CD8-positive, alpha-beta memory T cell (primary cell): ENCODE measurements around the gene KLF8. TPM values are rescaled to one million over a fixed set of nuclear protein-coding genes. Genes with fewer than 3 reads are reported as not detected.

Source experiments
- CTCF ChIA-PET: fragments of 350-600 bp; sonication (Branson Sonifier 250); formaldehyde crosslinking; loops from one replicate; lab custom pipeline; 2021; ENCODE audit warnings: antibody characterized with exemption; lab: Charles Lee
- POLR2A ChIA-PET: fragments of 350-600 bp; sonication (Branson Sonifier 250); formaldehyde crosslinking; loops from one replicate; lab custom pipeline; 2021; ENCODE audit warnings: antibody characterized with exemption; lab: Charles Lee
- DNase-seq, 5 donors: peaks; one replicate each; pipeline versions ENCODE4 v3.0.0 to v3.0.0-alpha.2; 2020 to 2022; ENCODE audit warnings: mixed read lengths in 1 of 5
- H3K27ac ChIP-seq: one replicate; pipeline ENCODE4 v1.7.0; 2013; ENCODE audit warnings: low read depth, mild to moderate bottlenecking, low read length, moderate library complexity
- H3K27me3 ChIP-seq: 2 replicates; pipeline ENCODE4 v1.7.0; 2013; ENCODE audit warnings: low read length, mild to moderate bottlenecking; ENCODE audit not compliant: insufficient read depth, poor library complexity, severe bottlenecking
- H3K36me3 ChIP-seq: 2 replicates; pipeline ENCODE4 v1.7.0; 2013; ENCODE audit warnings: mild to moderate bottlenecking, low read length, moderate library complexity; ENCODE audit not compliant: insufficient read depth
- H3K4me1 ChIP-seq: 2 replicates; pipeline ENCODE4 v1.7.0; 2013; ENCODE audit warnings: mild to moderate bottlenecking, low read length, moderate library complexity; ENCODE audit not compliant: insufficient read depth
- H3K4me3 ChIP-seq: 2 replicates; pipeline ENCODE4 v1.7.0; 2013; ENCODE audit warnings: mild to moderate bottlenecking, low read length
- H3K9me3 ChIP-seq: 2 replicates; pipeline ENCODE4 v1.7.0; 2013; ENCODE audit warnings: mild to moderate bottlenecking, low read length
- H3K27ac Mint-ChIP-seq, 8 donors: one replicate each; pipeline ENCODE4 v1.8.0; 2020 to 2021; ENCODE audit warnings: mixed read lengths in 8 of 8, mild to moderate bottlenecking in 6 of 8, inconsistent platforms in 3 of 8, moderate library complexity in 3 of 8
- H3K27me3 Mint-ChIP-seq, 2 donors: one replicate each; pipeline ENCODE4 v1.8.0; 2020 to 2021; ENCODE audit warnings: mixed read lengths in 2 of 2, mild to moderate bottlenecking in 1 of 2, moderate library complexity in 1 of 2
- H3K36me3 Mint-ChIP-seq, 3 donors: one replicate each; pipeline ENCODE4 v1.8.0; 2020 to 2021; ENCODE audit warnings: mixed read lengths in 3 of 3, inconsistent platforms in 1 of 3, mild to moderate bottlenecking in 1 of 3
- H3K4me1 Mint-ChIP-seq, 3 donors: one replicate each; pipeline ENCODE4 v1.8.0; 2020 to 2021; ENCODE audit warnings: mixed read lengths in 3 of 3, inconsistent platforms in 1 of 3, mild to moderate bottlenecking in 1 of 3
- H3K4me3 Mint-ChIP-seq, 7 donors: one replicate each; pipeline ENCODE4 v1.8.0; 2020 to 2021; ENCODE audit warnings: mixed read lengths in 7 of 7, mild to moderate bottlenecking in 6 of 7, moderate library complexity in 4 of 7, inconsistent platforms in 2 of 7
- H3K9me3 Mint-ChIP-seq, 5 donors: one replicate each; pipeline ENCODE4 v1.8.0; 2020 to 2022; ENCODE audit warnings: mixed read lengths in 5 of 5, mild to moderate bottlenecking in 3 of 5, moderate library complexity in 2 of 5, inconsistent platforms in 1 of 5
- polyA plus RNA-seq: library from polyadenylated mRNA; unstranded; fragments of 300-500 nt; fragmentation: Illumina TruSeq; gene quantifications from one replicate; pipeline ENCODE4 v1.2.3, GENCODE V29; 2021
- total RNA-seq, 2 experiments: library from RNA; stranded (reverse); gene quantifications; one replicate each; pipeline ENCODE4 v1.2.3, GENCODE V29; 2021

Gene KLF8
- total and polyA plus RNA-seq, 3 experiments from 2014 or later: 0.64 to 1.5 (median 1.4) TPM

DNA sequence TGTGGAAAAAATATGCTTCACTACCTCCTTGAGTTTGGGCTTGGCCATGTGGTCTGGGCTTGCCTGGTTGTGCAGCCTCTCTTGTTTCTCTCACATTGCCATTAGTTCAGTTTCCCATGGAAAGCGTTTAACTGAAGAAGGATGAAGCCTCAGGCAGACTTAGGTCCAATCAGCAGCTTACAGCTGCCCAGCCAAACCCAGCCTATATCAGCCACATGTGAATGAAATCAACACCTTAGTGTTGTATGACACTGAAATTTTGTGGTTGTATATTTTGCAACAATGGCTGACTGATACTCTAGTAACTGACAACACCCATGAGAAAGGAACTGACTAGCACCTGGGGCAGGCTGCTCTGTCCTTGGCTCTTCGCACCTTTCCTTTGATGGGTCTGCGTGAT, 81.2 kb downstream of the KLF8 start:
- H3K4me3 ChIP-seq: no peak overlapping the region
- Mint-ChIP-seq H3K36me3 (peaks cover 0 to 4% (median 0%) of the 10 kb centered on the region in 3 donors), H3K4me3 (no peak overlapping the region), H3K27ac (peak overlapping the region in 1 of 8 donors; percentile 18), H3K27me3 (peaks cover 0 to 5% of the 10 kb centered on the region in 2 donors), H3K9me3 (peaks cover 0 to 2% (median 0%) of the 10 kb centered on the region in 5 donors), H3K4me1 (peaks cover 4 to 9% (median 5%) of the 10 kb centered on the region in 3 donors)
- no peaks in the 10 kb centered on the region for H3K27me3 ChIP-seq
- no peak overlapping the region for H3K27ac ChIP-seq
- no peak for DNase-seq
- no peaks in the 10 kb centered on the region for H3K36me3 ChIP-seq
- CTCF ChIA-PET: no interaction called here
- POLR2A ChIA-PET: no interaction called here
- no peaks in the 10 kb centered on the region for H3K4me1 ChIP-seq
- no peaks in the 10 kb centered on the region for H3K9me3 ChIP-seq

- Mint-ChIP-seq H3K27me3 (peaks cover 0 to 2% of the 10 kb centered on the region in 2 donors), H3K27ac (no peak overlapping the region), H3K4me3 (peak overlapping the region in 6 of 7 donors; percentile 5 to 39 (median 26)), H3K4me1 (peaks cover 4 to 9% (median 5%) of the 10 kb centered on the region in 3 donors), H3K36me3 (peaks cover 0 to 4% (median 0%) of the 10 kb centered on the region in 3 donors), H3K9me3 (no peaks in the 10 kb centered on the region)
- H3K4me3 ChIP-seq: no peak overlapping the region
- ChIA-PET POLR2A (no interaction called here), CTCF (no interaction called here)
- H3K9me3 ChIP-seq: no peaks in the 10 kb centered on the region
- no peak overlapping the region for H3K27ac ChIP-seq
- H3K36me3 ChIP-seq: no peaks in the 10 kb centered on the region
- no peaks in the 10 kb centered on the region for H3K27me3 ChIP-seq
- H3K4me1 ChIP-seq: no peaks in the 10 kb centered on the region
- peak in 1 of 5 donors; percentile 6 for DNase-seq
Measured at GRCh38 chrX:56314334-56314733, 82.2 kb downstream of the KLF8 start.

- Histone ChIP-seq H3K36me3 (no peaks in the 10 kb centered on the region), H3K4me3 (no peak overlapping the region), H3K4me1 (no peaks in the 10 kb centered on the region), H3K9me3 (no peaks in the 10 kb centered on the region), H3K27ac (no peak overlapping the region), H3K27me3 (no peaks in the 10 kb centered on the region)
- Mint-ChIP-seq H3K9me3 (peaks cover 0 to 6% (median 0%) of the 10 kb centered on the region in 5 donors), H3K27me3 (no peaks in the 10 kb centered on the region), H3K4me3 (no peak overlapping the region), H3K36me3 (peaks cover 0 to 1% (median 0%) of the 10 kb centered on the region in 3 donors), H3K4me1 (peaks cover 4 to 9% (median 5%) of the 10 kb centered on the region in 3 donors), H3K27ac (no peak overlapping the region)
- no peak for DNase-seq
- ChIA-PET POLR2A (no interaction called here), CTCF (no interaction called here)
Measured at GRCh38 chrX:56318076-56318475, 85.9 kb downstream of the KLF8 start.

- no peak for DNase-seq
- CTCF ChIA-PET: no interaction called here
- no peaks in the 10 kb centered on the region for H3K4me1 ChIP-seq
- Mint-ChIP-seq H3K4me3 (no peak overlapping the region), H3K27me3 (no peaks in the 10 kb centered on the region), H3K4me1 (peaks cover 3 to 4% (median 3%) of the 10 kb centered on the region in 3 donors), H3K9me3 (peaks cover 0 to 6% (median 0%) of the 10 kb centered on the region in 5 donors), H3K27ac (no peak overlapping the region), H3K36me3 (peaks cover 0 to 1% (median 0%) of the 10 kb centered on the region in 3 donors)
- H3K27me3 ChIP-seq: no peaks in the 10 kb centered on the region
- POLR2A ChIA-PET: no interaction called here
- H3K27ac ChIP-seq: no peak overlapping the region
- H3K4me3 ChIP-seq: no peak overlapping the region
- no peaks in the 10 kb centered on the region for H3K36me3 ChIP-seq
- H3K9me3 ChIP-seq: no peaks in the 10 kb centered on the region
Measured at GRCh38 chrX:56319165-56319564, 87.0 kb downstream of the KLF8 start.
